CD4-positive, alpha-beta T cell treated with Interleukin-15 for 1 hour (primary cell): ENCODE data around the gene KDM4B.

Experiments
- DNase-seq: peaks from one replicate; pipeline ENCODE4 v3.0.0-alpha.2; 2020

The KDM4B gene

DNA sequence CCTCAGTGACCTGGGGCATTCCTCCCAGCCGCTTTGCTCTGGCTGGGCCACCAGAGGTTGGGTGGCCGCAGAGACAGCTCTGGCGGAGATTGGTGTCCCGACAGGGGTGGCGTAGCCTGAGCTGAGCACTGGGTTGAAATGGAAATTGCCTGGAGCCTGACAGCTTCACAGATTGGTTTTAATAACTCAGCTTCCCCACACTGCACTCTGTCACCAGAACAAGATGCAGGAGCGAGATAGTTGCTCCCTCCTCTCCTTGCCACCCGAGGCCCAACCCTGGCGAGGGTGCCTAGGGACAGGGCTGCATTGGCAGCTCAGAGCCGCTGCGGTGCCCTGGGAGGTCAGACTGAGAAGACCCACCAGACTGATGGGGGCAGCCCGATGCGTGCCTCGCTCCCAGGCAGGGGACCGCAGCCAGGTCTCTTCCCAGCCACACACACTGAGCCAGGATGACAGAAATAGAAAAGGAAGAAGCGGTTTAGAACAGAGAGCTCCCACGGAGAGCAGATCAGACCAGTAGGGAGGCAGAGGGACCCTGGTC lies 84.1 kb downstream of the KDM4B start:
- DNase-seq, result no peak

DNA sequence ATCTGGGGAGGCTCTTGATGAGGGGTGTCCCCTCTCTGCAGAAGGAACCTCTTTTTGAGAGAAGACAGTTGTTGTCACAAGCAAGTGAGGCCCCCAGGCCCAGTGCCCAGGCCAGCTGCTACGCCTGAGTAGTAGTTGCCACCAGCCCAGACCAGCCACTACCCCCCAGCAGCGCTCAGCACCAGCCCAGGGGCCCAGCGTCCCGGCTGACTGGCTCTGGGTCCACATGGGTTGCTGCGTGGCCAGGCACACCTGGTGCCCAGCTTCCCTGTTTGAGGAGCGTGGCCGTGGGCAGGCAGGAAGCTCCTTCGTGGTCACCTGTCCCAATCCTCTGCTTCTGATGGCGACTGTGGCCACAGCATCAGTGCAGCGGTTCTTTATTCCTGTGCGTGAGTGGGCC lies 84.7 kb downstream of the KDM4B start:
- DNase-seq, result no peak

DNA sequence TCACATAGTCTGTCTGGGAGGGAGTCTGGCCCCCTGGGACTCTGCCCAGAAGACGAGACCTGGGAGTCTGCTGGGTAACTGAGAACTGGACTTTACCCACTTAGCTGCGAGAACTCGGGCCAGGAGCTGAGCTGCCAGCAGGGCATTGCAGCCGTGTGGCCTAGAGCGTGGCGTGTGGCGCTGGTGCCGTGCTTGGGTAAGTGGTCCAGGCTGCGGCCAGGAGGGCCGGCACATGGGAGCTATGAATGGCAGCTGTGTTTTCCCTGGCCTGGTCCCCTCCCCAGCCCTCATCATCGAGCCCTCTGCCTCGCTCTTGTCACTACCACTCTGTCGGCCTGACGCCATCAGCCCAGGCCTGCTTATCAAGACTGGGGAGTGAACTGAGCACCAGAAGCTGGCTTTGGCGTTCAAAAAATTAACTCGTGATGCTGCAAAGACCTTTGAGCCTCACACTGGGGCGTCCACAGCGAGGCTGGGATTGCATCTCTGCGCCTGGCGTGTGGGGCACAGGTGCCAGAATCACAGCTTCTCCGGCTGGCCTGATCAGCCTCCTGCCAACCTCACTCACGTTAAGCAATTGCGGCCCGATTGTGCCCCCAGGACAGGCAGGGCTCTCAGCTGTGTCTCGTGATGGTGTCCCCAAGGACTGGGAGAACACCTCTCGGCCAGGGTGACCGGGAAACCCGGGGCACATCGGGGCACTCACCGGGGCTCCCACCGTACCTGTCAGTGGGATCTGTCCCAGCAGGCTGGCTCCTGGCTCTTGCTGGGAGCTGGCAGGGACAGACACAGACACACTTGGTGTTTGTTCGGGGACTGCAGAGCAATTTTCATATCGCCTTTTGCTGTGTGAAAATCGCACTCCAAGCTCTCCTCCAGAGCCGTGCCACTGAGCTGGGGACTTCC lies 85.9 kb downstream of the KDM4B start:
- DNase-seq, result no peak

DNA sequence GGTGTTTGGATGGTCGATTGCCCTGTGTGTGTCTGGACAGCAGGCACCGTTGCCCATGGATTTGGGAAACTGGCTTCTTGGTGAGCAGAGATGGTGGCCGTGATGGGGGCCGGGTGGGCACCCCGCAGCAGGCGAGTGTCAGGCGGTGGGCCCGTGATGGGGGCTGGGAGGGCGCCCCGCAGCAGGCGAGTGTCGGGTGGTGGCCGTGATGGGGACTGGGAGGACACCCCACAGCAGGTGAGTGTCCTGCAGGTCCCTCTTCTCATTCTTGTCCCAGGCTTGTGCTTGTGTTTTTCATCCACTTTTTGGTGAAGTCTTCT lies 86.5 kb downstream of the KDM4B start:
- DNase-seq, result no peak

DNA sequence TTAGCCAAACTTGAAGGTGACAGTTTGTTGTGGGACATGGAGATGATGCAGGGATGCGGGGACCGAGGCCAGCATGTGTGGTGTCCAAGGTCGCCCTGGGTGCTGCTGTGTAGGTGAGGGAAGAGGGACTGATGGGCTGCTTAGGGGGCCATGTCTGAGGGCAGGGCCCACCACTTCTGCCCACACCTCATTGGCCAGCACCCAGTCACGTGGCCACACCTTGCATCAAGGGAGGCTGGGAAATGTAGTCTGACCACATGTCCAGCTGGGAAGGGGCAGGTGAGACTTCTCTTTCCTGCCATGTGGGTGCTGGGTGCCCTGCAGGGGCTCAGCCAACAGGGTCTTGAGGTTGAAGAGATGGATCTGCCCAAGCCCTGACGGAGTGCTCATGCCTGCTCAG lies 88.9 kb downstream of the KDM4B start:
- no peak for DNase-seq

DNA sequence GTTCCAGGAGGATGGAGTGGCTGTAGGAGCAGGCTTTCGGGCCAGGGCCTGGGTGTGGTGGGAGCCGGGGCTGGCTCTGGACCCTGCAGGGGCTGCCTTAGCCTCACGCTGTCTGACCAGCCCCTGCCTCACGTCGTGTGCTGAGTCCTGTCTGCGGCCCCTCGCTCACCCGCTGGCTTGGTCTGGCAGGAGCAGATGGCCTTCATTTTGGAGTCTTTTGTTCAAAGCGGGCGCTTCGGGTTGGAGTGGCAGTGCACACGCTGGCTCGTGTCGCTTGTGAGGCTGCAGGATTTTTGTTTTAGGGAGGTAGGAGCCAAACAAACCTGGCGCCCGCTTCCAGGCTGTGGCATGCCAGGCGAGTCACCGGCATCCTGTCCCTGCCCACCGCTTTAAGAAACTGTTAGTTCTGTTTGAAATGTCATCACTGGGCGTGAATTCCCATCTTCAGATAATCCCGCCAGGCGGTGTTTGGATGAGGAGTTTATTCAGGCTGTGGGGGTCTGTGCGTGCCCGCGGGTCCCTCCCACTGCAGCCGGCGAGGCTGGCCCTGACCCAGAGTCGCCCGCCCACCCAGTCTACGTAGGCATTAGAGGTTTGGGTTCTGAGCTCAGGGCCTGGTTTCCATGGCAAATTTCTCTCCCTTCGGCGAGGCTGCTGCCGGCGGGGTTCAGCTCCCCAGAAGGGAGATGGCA lies 89.8 kb downstream of the KDM4B start:
- no peak for DNase-seq

DNA sequence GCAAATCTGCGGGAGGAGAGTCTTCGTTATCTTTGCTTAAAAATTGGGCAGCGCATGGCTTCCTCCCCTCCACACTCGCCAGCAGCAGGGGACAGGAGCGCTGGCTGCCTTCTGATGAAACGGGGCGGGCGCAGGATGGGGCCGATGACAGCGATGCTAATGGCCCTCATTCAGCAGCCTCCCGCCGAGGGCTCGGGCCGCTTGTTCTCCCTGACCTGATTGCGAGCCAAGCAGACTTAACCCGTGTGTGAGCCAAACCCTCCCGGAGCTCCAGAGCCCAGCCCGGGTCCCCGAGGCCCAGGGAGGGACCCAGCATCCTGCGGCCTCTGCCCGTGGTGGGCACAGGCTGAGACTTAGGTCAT lies 90.3 kb downstream of the KDM4B start:
- DNase-seq, result no peak

DNA sequence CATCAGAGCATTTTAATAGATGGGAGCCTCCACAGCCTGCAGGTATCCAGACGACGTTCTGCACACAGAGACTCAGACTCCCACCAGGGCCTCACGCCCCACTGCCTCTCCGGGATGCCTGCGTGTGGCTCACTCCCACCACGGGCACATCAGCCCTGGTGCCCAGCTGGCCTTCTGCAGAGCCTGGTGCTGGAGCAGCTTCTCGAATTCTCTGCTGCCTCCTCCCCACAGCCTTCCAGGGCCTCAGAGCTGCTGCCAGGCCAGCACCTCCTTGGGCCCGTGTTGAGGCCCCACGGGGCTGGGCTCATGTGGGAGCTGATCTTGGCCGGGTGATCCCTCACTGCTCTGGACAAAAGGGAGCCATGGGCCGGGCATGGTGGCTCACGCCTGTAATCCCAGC lies 90.9 kb downstream of the KDM4B start:
- DNase-seq, result no peak

DNA sequence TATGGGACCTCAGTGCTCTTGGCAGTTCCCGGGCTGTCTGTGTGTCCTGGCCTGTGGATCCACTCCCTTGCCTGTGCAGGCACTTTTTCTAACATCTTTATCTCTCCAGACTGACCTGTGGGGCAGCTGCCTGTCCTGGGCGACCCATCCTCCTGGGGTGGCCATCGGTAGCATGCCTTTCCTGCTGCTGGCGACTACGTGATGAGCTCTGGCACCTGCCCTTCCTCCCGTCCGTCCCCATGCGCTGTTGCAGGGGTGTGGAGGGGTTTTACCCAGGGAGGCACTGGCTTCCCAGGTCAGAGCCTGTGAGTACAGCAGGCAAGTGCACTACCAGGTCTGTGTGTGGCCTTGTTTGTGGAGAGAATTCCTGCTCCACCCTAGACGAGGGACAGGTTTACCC lies 93.3 kb downstream of the KDM4B start:
- DNase-seq, result no peak

DNA sequence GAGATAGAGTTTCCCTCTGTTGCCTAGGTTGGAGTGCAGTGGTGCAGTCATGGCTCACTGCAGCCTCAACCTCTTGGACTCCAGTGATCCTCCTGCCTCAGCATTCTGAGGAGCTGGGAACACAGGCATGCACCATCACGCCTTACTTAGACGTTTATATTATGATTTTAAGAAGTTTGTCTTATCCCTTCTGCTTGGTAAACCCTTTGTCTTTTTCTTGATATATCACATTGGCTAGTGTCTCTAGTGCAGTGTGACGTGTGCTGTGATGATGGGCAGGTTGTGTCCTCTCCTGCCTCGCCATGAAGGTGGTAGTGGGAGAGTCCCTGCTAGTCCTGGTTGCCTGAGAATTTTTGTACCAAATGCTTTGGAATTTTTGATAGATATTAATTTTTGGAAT lies 93.9 kb downstream of the KDM4B start:
- no peak for DNase-seq

DNA sequence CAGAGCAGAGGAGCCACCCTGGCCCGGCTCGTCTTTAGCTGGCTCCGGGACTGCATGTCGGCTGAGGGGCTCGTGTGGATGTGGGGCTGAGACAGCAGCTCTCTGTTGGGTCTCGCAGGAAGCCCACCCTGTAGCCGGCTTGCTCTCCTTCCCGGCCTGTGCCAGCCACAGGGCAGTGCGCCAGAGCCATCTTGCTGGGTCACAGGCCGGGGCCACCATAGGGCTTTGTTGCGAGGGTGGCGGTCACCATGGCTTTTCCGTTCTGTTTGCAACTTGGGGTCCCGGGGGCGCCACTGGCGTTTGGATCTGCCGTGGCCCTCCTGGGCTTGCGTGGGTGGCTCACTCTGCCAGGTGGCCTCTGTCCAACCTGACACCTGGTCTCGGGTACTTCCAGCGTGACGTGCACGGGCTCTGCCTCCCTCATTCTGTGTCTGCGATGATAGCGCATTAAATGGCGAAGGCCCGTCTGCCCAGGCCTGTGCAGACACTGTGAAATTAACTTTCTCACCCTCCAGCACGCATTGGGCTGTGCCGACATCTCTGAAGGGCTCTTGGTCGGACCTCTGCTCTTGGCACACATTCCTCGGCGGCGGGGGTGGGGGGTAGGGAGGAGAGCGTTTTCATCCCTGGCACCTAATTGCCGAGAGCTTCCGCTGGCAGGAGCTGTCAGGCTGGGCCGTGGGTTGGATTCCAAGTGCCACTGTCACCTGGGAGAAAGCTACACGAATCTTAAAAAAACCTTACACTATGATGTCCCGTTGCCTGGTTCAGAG lies 95.1 kb downstream of the KDM4B start:
- DNase-seq, result no peak

DNA sequence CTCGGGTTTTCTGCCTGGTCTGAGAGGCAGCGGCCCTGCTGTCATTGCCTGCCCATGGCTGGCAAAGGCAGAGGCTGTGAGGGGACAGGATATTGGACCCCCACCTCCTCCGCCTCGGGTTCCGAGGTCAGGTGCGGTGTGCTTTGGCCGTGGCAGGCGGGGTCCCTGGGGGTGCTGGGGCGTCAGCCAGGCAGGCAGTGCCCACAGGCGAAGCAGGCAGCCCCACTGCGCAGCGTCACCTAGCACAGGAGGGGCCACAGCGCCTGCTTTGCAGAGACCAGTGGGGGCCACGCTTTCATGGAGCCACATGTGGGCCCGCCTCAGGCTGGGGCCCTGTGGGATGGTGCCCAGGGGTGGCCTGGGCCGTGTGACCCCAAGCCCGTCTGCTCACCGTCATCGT lies 96.0 kb downstream of the KDM4B start:
- no peak for DNase-seq

DNA sequence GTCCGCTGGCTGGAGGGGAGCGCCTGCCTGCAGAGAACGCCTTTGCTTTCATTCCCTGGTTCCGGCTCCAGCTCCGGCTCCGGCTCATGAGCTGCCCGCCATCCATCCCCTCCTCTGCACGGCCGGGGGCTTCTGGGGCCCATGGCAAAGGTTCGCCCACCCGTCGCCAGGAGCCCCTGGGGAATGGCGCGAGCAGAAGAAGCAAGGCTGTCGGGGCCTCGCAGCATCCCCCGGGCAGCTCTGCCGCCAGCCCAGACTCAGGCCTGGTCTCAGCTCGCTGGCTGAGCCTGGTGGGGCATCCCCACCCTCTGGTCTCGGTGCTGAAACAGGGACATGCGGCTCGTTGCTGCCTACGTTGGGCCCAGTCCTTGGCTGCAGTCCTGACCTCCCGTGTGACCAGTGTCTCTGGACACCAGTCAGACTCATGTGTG lies 96.8 kb downstream of the KDM4B start:
- DNase-seq, result no peak

DNA sequence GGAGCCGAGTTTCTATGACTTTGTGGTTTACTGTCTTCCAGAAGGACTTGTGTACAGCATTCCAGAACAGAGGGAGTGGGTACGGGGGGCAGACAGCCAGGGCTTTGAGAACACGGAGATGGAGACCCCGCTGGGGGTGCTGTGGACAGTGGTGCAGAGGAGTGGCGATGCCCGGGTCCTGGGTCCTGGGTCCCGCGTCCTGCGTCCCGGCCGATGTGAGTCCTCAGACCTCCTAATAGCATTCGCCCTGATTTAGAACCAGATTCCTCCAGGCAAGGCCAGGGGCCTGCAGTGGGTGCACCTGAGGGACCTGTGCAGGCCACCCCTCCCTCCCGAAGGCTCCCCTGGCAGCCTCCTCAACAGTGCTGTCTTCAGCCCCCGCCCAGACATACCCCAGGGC lies 97.9 kb downstream of the KDM4B start:
- DNase-seq, result no peak

DNA sequence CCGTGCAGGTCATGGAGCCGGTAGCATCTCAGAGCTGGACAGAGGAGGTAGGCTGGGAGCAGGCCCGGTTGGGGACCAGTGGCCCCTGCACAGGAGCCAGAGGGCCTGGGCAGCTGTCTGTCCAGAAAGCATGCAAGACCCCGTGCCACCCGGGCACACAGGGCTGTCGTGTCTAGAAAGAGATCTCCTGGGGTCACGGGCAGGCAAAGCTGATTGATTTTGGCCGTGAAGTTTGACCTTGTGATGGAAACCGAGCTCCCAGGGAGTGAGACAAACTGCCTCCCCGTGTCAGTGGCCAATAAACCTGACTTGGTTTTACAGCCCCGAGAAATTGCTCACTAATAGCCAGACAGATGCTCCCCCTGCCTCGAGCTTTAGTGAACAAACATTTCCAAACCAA lies 98.8 kb downstream of the KDM4B start:
- DNase-seq, result no peak

DNA sequence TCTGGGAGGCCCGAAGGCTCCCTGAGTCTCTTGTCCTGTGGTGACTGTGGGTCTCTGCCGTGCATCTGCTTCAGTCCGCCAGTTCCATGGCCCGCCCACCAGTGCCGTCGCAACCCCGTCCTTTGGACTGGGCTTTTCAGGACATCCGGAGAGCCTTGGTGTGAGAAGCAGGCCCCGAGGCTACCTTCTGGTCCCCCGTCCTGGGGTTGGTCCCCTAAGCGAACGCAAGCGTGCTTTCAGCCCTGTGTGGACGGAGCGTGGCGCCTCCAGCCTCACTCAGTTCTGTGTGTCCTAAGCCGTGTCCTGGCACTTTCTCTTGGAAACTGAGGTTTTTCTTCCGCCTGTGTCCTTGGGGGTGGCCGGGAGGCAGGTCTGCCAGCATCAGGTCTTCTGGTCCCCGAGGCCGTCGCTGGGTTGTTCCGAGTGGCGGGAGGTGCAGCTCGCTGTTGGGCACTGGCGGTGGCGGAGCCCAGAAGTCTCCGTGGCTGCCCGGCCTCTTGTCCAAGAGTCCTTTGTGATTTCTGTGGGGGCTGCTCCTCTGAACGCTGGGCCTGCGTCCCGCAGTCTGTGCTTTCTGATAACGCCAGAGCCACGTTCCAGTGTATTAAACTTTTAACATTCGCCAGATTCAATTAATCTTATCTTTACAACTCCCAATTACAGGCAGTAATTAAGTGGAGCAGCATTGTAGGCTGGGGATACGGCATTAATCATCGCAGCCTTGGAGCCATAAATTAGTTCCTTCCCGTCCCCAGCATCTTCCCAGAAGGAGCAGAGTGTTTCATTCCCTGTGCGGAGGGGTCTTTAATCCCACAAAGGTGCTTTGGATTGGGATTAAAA lies 99.5 kb downstream of the KDM4B start:
- DNase-seq, result no peak

DNA sequence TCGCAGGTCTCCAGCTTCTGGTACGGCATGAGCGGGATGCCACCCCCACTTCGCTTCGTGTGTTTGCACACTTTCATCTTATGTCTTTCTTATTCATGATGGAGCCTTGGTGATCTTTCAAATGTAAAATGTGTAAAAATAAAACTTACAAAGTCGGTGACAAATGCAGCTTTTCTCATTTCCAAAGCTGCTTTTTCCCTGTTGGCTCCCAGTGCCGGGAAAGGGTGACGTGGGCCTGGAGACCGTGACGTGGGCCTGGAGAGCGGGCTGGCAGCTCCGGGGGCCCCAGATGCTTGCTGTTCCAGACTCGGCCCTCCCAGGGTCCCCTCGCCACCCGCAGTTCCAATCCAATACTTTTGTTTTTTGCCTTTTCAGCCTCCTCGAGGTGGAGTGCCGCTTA lies 101.4 kb downstream of the KDM4B start:
- no peak for DNase-seq

DNA sequence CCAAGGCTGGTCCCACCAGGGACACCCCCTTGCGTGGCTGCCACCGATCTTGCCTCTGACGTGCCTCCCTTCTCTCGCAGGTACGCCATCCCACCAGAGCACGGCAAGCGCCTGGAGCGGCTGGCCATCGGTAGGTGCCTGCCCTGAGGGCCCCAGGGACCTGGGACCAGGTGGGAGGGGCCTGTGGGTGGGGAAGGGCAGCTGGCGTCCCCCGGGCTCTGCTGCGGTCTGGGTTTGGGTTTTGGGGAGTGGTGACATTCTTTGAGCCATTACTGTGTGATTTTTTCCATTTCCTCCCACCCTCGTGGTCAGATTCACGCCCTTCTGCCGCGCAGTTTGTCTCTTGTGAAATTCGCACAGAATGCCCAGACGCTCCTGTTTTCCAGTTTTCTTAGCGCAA lies 102.0 kb downstream of the KDM4B start:
- DNase-seq, result no peak

DNA sequence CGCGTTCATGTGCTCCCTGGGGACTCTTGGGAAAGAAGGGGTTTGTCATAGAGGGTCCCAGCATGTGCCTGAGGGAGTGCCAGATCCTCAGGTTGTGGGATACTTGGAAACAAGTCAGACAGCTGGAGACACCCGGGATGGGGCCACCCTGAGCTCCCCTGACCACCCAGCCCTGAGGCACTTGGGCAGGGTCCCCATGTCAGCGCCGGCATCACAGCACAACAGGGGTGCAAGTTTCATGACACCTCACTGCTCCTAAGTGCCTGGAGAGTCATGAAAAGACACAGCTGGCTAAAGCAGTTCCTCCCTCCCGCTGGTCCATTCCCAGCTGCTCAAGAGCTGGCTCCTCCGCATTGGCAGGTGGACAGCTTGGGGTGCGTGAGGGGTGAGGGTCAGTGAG lies 102.7 kb downstream of the KDM4B start:
- DNase-seq, result no peak

DNA sequence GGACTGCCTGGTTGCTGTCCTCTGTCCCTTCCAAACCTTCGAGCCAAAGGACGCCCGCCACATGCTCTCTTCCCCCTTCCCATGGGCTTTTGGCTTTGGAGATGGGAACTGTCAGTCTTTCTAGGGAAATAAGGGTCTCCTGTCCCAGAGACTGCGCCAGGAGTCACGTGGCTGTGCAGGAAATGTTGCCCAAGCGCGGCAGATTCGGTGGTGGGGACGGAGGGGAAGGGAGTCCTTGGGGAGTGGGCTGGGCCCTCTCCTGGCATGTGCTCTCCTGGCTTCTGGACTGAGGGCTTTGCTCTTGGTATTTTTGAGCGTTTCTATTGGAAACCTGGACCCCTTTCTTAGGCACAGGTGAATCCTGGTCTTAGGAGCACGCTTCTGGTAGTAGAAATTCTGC lies 103.2 kb downstream of the KDM4B start:
- no peak for DNase-seq

DNA sequence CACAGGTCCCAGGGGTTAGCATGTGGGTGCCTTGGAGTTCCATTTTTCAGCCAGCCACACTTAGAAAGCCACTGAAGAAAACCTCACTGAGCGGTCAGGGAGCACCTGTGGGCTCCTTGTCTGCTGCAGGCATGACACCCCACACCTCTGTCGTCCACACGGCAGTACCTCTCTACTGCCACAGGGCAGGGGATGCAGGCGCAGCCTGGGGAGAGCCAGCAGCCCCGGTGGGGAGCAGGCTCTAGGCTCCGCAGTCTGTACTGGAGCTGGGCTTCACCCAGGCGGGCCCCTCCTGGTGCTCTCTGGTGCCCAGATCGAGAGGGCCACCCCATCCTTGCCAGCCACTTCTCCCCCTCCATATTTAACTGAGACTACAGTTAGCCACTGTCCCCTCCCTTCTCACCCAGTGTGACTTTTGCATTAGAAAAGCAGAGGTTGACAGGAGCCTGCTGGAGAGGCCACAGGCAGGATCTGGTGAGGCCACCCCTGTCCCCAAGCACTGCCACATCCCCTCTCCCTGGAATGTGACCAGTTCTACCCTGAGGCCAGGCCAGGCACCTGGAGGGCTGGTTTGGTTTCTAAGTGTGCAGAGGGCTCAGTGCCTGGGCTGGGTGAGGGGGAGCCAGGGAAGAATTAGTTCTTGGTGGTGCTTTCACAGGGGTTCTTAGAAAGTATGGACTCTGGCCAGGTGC lies 104.4 kb downstream of the KDM4B start:
- DNase-seq, result no peak

DNA sequence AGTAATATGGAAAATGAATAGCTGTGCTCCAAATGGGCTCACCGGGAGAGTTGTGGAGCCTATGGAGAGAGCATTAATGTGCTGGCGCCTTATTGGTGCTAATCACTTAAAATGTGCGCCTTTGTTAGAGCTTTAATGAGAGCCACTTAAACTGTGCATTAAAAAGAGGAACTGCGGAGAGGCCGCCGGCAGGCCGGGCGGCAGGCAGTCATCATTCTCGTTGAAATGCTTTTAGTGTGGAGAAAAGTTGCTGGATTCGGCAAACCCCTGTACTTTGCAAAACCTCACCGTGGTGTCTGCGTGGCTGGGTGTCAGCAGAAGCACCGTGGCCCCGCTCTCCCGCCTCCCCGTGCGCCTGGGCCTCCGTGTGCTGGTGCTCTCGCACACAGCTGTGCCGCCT lies 105.5 kb downstream of the KDM4B start:
- no peak for DNase-seq
